Neuronal stem cell (in vitro differentiated cells): ENCODE measurements around the gene MYH9.

Experiments
- DNase-seq: peaks from one replicate; pipeline ENCODE4 v3.0.0-alpha.2; 2013; ENCODE audit warnings: low spot score
- H2AFZ ChIP-seq: one replicate; pipeline ENCODE4 v1.6.1; 2013; ENCODE audit warnings: mild to moderate bottlenecking, low read length, inconsistent platforms
- H2AK5ac ChIP-seq: 2 replicates; pipeline ENCODE4 v1.6.1; 2013; ENCODE audit warnings: low read depth, mild to moderate bottlenecking, inconsistent platforms, low read length, moderate library complexity, mixed read lengths
- H2BK120ac ChIP-seq: 2 replicates; pipeline ENCODE4 v1.6.1; 2013; ENCODE audit warnings: low read depth, mild to moderate bottlenecking, inconsistent platforms, low read length, moderate library complexity, mixed read lengths
- H2BK12ac ChIP-seq: one replicate; pipeline ENCODE4 v1.6.1; 2013; ENCODE audit warnings: low read length, inconsistent platforms
- H2BK15ac ChIP-seq: 2 replicates; pipeline ENCODE4 v1.6.1; 2013; ENCODE audit warnings: mild to moderate bottlenecking, low read length, inconsistent platforms, mixed read lengths
- H2BK5ac ChIP-seq: one replicate; pipeline ENCODE4 v1.6.1; 2013; ENCODE audit warnings: inconsistent platforms, mild to moderate bottlenecking, low read length, moderate library complexity
- H3K14ac ChIP-seq: one replicate; pipeline ENCODE4 v1.6.1; 2013; ENCODE audit warnings: low read length, inconsistent platforms
- H3K18ac ChIP-seq: 2 replicates; pipeline ENCODE4 v1.6.1; 2013; ENCODE audit warnings: low read length, inconsistent platforms
- H3K23ac ChIP-seq: 2 replicates; pipeline ENCODE4 v1.6.1; 2013; ENCODE audit warnings: low read depth, mild to moderate bottlenecking, mixed read lengths, low read length, inconsistent platforms; ENCODE audit not compliant: poor library complexity
- H3K27ac ChIP-seq: replicated peaks from 3 replicates; pipeline ENCODE4 v1.5.1; 2013; ENCODE audit warnings: low read length, inconsistent platforms
- H3K27me3 ChIP-seq, 3 experiments: 2 replicates each; pipeline ENCODE4 v1.6.1; 2013; ENCODE audit warnings: low read length in 3 of 3, mild to moderate bottlenecking in 2 of 3, inconsistent platforms in 1 of 3, low read depth in 1 of 3, mixed read lengths in 1 of 3, moderate library complexity in 1 of 3; ENCODE audit not compliant: control insufficient read depth in 3 of 3, insufficient read depth in 3 of 3
- H3K36me3 ChIP-seq, 2 donors: replicated peaks in 1 of 2; 2 replicates each; pipeline ENCODE4 v1.6.1; 2013; ENCODE audit warnings: low read length in 2 of 2; ENCODE audit not compliant: control insufficient read depth in 2 of 2, insufficient read depth in 2 of 2
- H3K4ac ChIP-seq: 2 replicates; pipeline ENCODE4 v1.6.1; 2013; ENCODE audit warnings: inconsistent platforms, mild to moderate bottlenecking, low read length, moderate library complexity
- H3K4me1 ChIP-seq, 2 donors: 1 replicate in 1 of 2; 2 replicates in 1 of 2; pipeline ENCODE4 v1.6.1; 2013; ENCODE audit warnings: low read length in 2 of 2, low read depth in 1 of 2; ENCODE audit not compliant: control insufficient read depth in 2 of 2, insufficient read depth in 1 of 2
- H3K4me2 ChIP-seq: one replicate; pipeline ENCODE4 v1.6.1; 2013; ENCODE audit warnings: mild to moderate bottlenecking, low read length, inconsistent platforms; ENCODE audit not compliant: insufficient read depth, poor library complexity, severe bottlenecking
- H3K4me3 ChIP-seq, 2 donors: 2 replicates each; pipeline ENCODE4 v1.5.1; 2013; ENCODE audit warnings: low read length in 2 of 2, mild to moderate bottlenecking in 2 of 2, inconsistent platforms in 1 of 2, moderate library complexity in 1 of 2
- H3K79me1 ChIP-seq: one replicate; pipeline ENCODE4 v1.6.1; 2013; ENCODE audit warnings: low read depth, mild to moderate bottlenecking, inconsistent platforms, low read length, moderate library complexity
- H3K9ac ChIP-seq: one replicate; pipeline ENCODE4 v1.6.1; 2013; ENCODE audit warnings: mild to moderate bottlenecking, low read depth, low read length, inconsistent platforms; ENCODE audit not compliant: poor library complexity
- H3K9me3 ChIP-seq, 2 donors: replicated peaks in 1 of 2; 2 replicates each; pipeline versions ENCODE3 to v1.6.1; 2013; ENCODE audit warnings: low read length in 2 of 2, mild to moderate bottlenecking in 2 of 2, inconsistent platforms in 1 of 2, low read depth in 1 of 2, mixed read lengths in 1 of 2, moderate library complexity in 1 of 2; ENCODE audit not compliant: control insufficient read depth in 2 of 2, insufficient read depth in 1 of 2
- H4K8ac ChIP-seq: one replicate; pipeline ENCODE4 v1.6.1; 2013; ENCODE audit warnings: low read depth, mild to moderate bottlenecking, inconsistent platforms, low read length, moderate library complexity
- H4K91ac ChIP-seq: one replicate; pipeline ENCODE4 v1.6.1; 2013; ENCODE audit warnings: low read length, low read depth, mild to moderate bottlenecking, inconsistent platforms; ENCODE audit not compliant: poor library complexity
- WGBS, 2 donors: extraction: QIAGEN DNeasy Blood & Tissue Kit; methylation state at CpG; one replicate each; pipeline ENCODE4 v1.1.7; 2013; ENCODE audit warnings: missing lambda C conversion rate in 2 of 2, mixed read lengths in 1 of 2; ENCODE audit not compliant: insufficient read length in 2 of 2, insufficient replicate concordance in 1 of 2; ENCODE audit errors: extremely low coverage in 2 of 2; 5-methylcytosine and 5-hydroxymethylcytosine counted together

Gene MYH9

DNA sequence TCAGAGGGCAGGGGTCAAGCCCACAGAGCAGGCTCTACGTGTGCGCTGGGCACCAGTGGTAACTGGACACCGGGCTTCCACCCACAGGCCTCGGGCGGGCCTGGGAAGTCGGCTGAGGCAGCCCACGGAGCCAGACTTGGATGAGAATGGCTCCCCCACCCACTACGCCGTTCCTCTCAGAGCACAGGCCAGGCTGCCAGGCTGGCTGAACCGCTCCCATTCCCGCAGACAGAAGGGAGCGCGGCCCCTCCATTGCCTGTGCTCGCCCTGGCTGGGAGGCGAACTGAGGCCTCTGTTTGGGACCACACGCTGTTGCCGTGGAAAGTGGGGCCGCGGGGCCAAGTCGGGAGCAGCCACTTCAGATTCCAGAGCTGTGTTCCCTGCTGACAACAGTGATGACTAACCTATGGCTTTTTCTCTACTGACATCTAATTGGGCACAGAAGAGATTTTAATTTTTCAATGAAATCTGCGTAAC is 63.9 kb downstream of the MYH9 start:
- no peaks in the 10 kb centered on the region for H3K27me3 ChIP-seq
- H2BK12ac ChIP-seq = no peak overlapping the region
- H4K91ac ChIP-seq = no peak overlapping the region
- H3K18ac ChIP-seq = peak overlapping the region; percentile 45
- peak overlapping the region; percentile 10 for H3K9ac ChIP-seq
- H3K4me2 ChIP-seq = no peak overlapping the region
- peak overlapping the region; percentile 24 for H2BK120ac ChIP-seq
- peaks cover 24% of the 10 kb centered on the region for H3K79me1 ChIP-seq
- H3K36me3 ChIP-seq = peaks cover 67 to 98% of the 10 kb centered on the region in 2 donors
- no peak overlapping the region for H2AK5ac ChIP-seq
- H4K8ac ChIP-seq = no peak overlapping the region
- H3K14ac ChIP-seq = peak overlapping the region; percentile 39
- H3K27ac ChIP-seq = peak overlapping the region; percentile 21
- no CpG with 5 or more reads among the region's 21 CpGs for WGBS, 2 donors
- peaks cover 8 to 17% of the 10 kb centered on the region in 2 donors for H3K4me1 ChIP-seq
- H3K4ac ChIP-seq = no peak overlapping the region
- no peak overlapping the region for H2AFZ ChIP-seq
- H3K9me3 ChIP-seq = no peaks in the 10 kb centered on the region
- no peak for DNase-seq
- no peak overlapping the region for H3K4me3 ChIP-seq
- H2BK15ac ChIP-seq = no peak overlapping the region
- H2BK5ac ChIP-seq = no peak overlapping the region
- H3K23ac ChIP-seq = peak overlapping the region; percentile 58

DNA sequence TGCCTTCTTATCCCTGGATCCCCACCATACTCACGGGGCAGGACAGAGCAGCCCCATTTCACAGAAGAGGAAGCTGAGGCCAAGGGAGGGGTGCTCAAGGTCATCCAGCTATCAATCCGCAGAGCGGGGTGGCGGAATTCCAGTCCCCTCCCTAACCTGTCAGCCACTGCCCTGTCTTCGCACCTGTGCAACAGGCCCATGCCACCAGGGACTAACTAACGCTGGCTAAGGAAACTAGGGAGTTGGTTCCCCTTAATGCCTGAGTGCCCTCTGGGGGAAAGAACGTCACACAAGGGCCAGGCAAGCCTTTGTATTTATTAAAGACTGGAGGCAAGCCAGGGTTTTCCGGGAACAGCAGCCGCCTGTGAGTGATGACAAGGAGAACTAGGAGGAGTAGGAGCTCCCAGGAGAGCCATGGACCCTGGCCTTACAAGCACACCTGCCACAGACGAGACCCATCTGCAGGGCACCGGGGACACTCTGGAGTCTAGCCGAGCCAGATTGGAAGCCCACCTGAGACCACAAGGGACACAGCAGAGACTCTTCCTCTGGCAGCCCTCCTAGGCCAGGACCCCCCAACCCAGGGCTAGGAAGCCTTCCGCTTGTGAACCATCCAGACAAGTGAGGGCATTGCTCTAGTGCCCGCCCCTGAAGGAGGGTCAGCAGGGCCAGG is 64.4 kb downstream of the MYH9 start:
- Histone ChIP-seq H2AK5ac (no peak overlapping the region), H3K4ac (no peak overlapping the region), H3K36me3 (peaks cover 70 to 97% of the 10 kb centered on the region in 2 donors), H3K14ac (no peak overlapping the region), H3K9me3 (no peaks in the 10 kb centered on the region), H3K9ac (peak overlapping the region; percentile 10), H2BK120ac (no peak overlapping the region), H4K91ac (no peak overlapping the region), H2BK12ac (no peak overlapping the region), H3K18ac (peak overlapping the region; percentile 45), H3K4me1 (peaks cover 3 to 12% of the 10 kb centered on the region in 2 donors), H3K4me2 (no peak overlapping the region), H2AFZ (no peak overlapping the region), H3K27ac (no peak overlapping the region), H3K4me3 (no peak overlapping the region), H2BK5ac (no peak overlapping the region), H3K79me1 (peaks cover 24% of the 10 kb centered on the region), H3K23ac (peak overlapping the region; percentile 58), H4K8ac (no peak overlapping the region), H2BK15ac (no peak overlapping the region), H3K27me3 (no peaks in the 10 kb centered on the region)
- no peak for DNase-seq
- WGBS, 2 donors = no CpG with 5 or more reads among the region's 14 CpGs

DNA sequence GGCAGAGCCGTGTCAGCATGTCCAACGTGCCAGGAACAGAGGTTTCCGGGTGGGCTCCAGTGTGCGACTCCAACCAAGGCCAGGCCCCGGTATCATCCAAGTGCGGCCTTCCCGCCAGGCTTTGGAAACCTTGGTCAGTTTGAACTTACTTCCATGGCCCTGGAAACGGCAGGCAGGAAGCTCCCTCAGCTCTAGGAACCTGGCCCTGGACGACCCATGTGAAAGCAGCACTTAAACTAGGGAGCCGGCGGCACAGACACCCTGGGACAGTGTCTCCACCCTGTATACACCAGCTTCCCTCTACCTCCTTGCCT is 65.2 kb downstream of the MYH9 start:
- WGBS, 2 donors = no CpG with 5 or more reads among the region's 11 CpGs
- Histone ChIP-seq H3K9me3 (no peaks in the 10 kb centered on the region), H2BK5ac (no peak overlapping the region), H2AFZ (no peak overlapping the region), H3K4me1 (peaks cover 0 to 6% of the 10 kb centered on the region in 2 donors), H3K14ac (no peak overlapping the region), H3K4me2 (no peak overlapping the region), H3K18ac (no peak overlapping the region), H3K9ac (no peak overlapping the region), H4K8ac (no peak overlapping the region), H3K23ac (peak overlapping the region; percentile 61), H3K27ac (no peak overlapping the region), H3K27me3 (no peaks in the 10 kb centered on the region), H3K4ac (no peak overlapping the region), H3K4me3 (no peak overlapping the region), H4K91ac (no peak overlapping the region), H2AK5ac (no peak overlapping the region), H2BK120ac (no peak overlapping the region), H3K79me1 (peaks cover 22% of the 10 kb centered on the region), H2BK12ac (no peak overlapping the region), H2BK15ac (no peak overlapping the region), H3K36me3 (peaks cover 77 to 98% of the 10 kb centered on the region in 2 donors)
- DNase-seq = no peak

DNA sequence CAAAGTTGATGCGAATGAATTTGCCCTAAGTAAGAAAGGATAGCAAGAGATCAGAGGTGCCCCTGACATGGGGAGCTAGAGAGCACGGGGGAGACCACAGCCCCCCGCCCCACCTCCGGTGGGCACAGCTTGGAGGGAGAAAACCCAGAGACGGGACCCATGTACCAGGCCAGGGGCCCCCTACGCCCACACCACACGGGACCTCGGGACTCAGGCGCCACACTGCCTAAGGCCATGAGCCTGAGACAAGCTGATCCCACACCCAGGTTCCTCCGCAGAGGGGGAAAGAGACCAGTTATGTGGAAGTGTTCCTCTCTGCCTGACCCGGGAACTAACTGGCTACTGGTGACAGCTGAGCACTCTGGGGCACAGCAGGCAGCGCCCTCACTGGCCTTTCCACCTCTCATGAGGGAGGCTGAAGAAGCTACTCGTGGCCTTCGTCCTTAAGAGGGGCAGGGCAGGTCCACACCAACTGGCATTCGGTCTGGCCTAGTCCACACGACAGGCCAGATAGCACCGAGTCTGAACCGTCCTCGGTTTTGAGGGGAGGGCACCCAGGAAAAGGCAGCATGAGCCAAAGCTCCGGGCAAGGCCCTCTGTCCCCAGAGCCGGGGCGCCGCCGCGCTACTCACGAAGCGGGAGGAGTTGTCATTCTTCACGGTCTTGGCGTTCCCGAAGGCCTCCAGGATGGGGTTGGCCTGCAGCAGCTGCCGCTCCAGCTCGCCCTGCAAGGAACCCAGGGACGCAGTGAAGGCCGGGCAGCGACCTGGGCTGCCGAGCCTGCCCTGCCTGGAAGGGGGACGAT is 65.8 kb downstream of the MYH9 start:
- H4K91ac ChIP-seq = no peak overlapping the region
- no peak overlapping the region for H2BK5ac ChIP-seq
- peak overlapping the region; percentile 9 for H3K18ac ChIP-seq
- peak overlapping the region; percentile 61 for H3K23ac ChIP-seq
- H3K27ac ChIP-seq = no peak overlapping the region
- no peak overlapping the region for H3K4me3 ChIP-seq
- no peak overlapping the region for H2AFZ ChIP-seq
- no peak overlapping the region for H2BK120ac ChIP-seq
- peaks cover 0 to 2% of the 10 kb centered on the region in 2 donors for H3K4me1 ChIP-seq
- peaks cover 22% of the 10 kb centered on the region for H3K79me1 ChIP-seq
- H2BK15ac ChIP-seq = no peak overlapping the region
- peak overlapping the region; percentile 51 for H3K9ac ChIP-seq
- no peak overlapping the region for H3K4me2 ChIP-seq
- no peak overlapping the region for H2BK12ac ChIP-seq
- H4K8ac ChIP-seq = no peak overlapping the region
- no peaks in the 10 kb centered on the region for H3K27me3 ChIP-seq
- H2AK5ac ChIP-seq = no peak overlapping the region
- no peak for DNase-seq
- H3K36me3 ChIP-seq = peaks cover 76 to 97% of the 10 kb centered on the region in 2 donors
- no peak overlapping the region for H3K14ac ChIP-seq
- no peaks in the 10 kb centered on the region for H3K9me3 ChIP-seq
- WGBS, 2 donors = no CpG with 5 or more reads among the region's 37 CpGs
- no peak overlapping the region for H3K4ac ChIP-seq
